ENCODE results near the gene CEP152.

CEP152 gene

DNA sequence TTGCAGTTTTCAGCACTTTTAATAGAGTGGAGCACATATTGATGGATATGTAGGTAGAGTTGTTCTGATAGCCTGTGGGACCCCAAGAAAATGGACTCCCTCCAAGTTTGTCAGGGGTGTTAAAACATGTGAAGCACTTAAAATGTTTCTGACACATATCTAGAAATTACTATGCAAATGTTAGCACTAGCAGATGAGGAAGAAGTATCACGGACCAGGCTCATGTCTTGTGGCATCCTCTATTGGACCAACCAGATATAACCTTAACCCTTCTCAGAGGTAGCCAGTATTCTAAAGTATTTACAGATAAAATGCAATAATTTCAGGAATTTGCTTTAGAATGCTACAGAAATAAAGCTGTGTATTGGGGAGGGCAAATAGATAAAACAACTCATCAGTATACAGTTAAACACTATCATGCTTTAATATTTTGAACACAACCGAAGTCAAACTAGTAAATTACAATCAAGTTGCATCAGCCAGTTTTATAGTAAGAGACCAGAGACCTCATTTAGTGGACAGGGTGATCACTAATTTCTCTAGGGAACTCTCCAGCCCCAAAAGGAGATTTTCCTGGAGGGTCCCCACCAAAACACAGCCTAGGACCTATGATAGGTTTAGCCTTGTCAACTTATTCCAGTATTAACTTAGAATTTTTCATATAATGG, 108.2 kb downstream of the CEP152 start:
- TF ChIP-seq CTCF (IDR thresholded peaks at IDR 0.05; ENCODE audit: low read length, missing control alignments), result no peak
- DNase-seq (ENCODE audit: low read depth), result no peak
- no peak overlapping the region for H3K4me3 ChIP-seq (replicated peaks; ENCODE audit: low read depth, low read length)

DNA sequence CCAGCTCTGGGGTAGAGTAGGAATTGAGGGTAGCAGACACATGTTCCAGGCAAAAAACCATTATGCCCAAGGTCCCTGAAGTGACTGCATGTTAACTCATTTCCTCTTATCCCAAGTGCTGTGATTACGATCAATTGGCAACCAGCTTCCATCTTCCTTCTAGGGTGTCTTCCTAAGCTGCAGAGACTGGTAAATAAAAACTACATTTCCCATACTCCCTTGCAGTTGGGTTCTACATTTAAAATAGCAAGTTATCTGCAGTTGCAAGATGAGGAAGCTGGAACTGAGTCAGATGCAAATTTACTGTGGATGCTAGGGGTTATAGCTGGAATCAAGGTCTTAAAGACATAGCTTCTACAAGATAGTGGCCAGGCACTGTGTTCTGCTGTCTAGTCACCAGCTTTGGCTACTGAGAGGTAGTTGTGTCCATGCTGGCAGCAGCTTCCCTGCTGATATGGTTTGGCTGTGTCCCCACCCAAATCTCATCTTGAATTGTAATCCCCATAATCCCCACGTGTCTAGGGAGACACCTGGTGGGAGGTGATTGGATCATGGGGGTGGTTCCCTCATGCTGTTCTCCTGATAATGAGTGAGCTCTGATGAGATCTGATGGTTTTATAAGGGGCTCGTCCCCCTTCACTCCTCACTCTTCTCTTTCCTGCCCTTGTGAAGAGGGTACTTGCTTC, 114.1 kb downstream of the CEP152 start:
- no peak for TF ChIP-seq CTCF (IDR thresholded peaks at IDR 0.05; ENCODE audit: low read length, missing control alignments)
- no peak overlapping the region for H3K4me3 ChIP-seq (replicated peaks; ENCODE audit: low read depth, low read length)
- peak; percentile 35 for DNase-seq (ENCODE audit: low read depth)

GRCh38 chr15:48695827-48696573, 114.9 kb downstream of the CEP152 start:
- TF ChIP-seq CTCF (IDR thresholded peaks at IDR 0.05; ENCODE audit: low read length, missing control alignments), result no peak
- H3K4me3 ChIP-seq (replicated peaks; ENCODE audit: low read depth, low read length), result no peak overlapping the region
- no peak for DNase-seq (ENCODE audit: low read depth)

- peak; percentile 82 for DNase-seq (ENCODE audit: low read depth)
- TF ChIP-seq CTCF (IDR thresholded peaks at IDR 0.05; ENCODE audit: low read length, missing control alignments), result no peak
- H3K4me3 ChIP-seq (replicated peaks; ENCODE audit: low read depth, low read length), result no peak overlapping the region
Measured at GRCh38 chr15:48695088-48695826, 115.6 kb downstream of the CEP152 start.

- no peak for DNase-seq (ENCODE audit: low read depth)
- H3K4me3 ChIP-seq (replicated peaks; ENCODE audit: low read depth, low read length), result no peak overlapping the region
- no peak for TF ChIP-seq CTCF (IDR thresholded peaks at IDR 0.05; ENCODE audit: low read length, missing control alignments)
Measured at GRCh38 chr15:48693484-48693883, 117.4 kb downstream of the CEP152 start.

DNA sequence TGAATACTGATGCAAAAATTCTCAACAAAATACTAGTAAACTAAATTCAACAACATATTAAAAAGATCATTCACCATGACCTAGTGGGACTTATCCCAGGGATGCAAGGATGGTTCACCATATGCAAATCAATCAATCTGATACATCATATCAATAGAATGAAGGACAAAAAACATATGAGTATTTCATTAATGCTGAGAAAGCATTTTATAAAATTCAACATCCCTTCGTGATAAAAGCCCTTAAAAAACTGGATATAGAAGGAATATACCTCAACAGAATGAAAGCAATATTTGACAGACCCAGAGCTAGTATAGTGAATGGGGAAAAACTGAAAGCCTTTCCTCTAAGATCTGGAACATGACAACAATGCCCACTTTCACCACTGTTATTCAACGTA, 122.4 kb downstream of the CEP152 start:
- H3K4me3 ChIP-seq (replicated peaks; ENCODE audit: low read depth, low read length), result no peak overlapping the region
- no peak for TF ChIP-seq CTCF (IDR thresholded peaks at IDR 0.05; ENCODE audit: low read length, missing control alignments)
- DNase-seq (ENCODE audit: low read depth), result no peak
